Ishikawa (cell line): ENCODE measurements around the gene YWHAB.

Experiments
- TAF1 ChIP-seq: IDR thresholded peaks from 2 replicates; pipeline ENCODE4 v1.6.1; 2012; ENCODE audit warnings: low read depth, mild to moderate bottlenecking
- YY1 ChIP-seq: IDR thresholded peaks from 2 replicates; pipeline ENCODE4 v1.6.1; 2012; ENCODE audit warnings: low read depth

DNA sequence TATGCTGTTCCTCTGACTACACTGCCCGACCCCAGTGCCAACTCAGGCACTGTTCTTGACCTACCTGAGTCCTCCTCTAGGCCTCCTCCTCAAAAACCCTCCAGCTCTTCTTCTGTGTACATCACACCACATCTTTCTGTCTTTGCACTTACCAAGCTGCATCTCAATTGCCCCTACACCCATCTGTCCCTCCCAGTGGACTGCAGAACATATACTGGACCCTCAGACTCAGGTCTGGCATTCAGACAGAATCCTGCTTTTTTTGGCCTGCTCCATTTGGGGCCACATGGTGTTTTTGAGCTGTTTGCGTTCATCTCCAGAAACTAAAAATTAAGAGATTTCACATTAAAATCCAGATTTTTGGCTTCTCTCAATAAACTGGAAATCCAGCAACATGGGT lies 23.2 kb upstream of the YWHAB start:
- TF ChIP-seq YY1 (no peak), TAF1 (no peak)
